ENCODE results near the gene PGM1. TPM values are rescaled to one million over a fixed set of nuclear protein-coding genes. Genes with fewer than 3 reads are reported as not detected.

The PGM1 gene
- total RNA-seq, 1 experiment from 2014 or later: 124 TPM

- H2AFZ ChIP-seq (ENCODE audit: low read length): no peak overlapping the region
- H3K27me3 ChIP-seq (ENCODE audit: low read length): no peaks in the 10 kb centered on the region
- intact Hi-C loops (cut with micrococcal nuclease): loop anchor here (5.0 to 10.0 kb wide), 3 partner anchors 153 to 543 kb away; partner anchors contain the start of gene ROR1
- no peaks in the 10 kb centered on the region for H3K36me3 ChIP-seq (ENCODE audit: low read depth, low read length)
- no peaks in the 10 kb centered on the region for H3K9me2 ChIP-seq (replicated peaks; ENCODE audit: low read length)
- no peak overlapping the region for H3K9ac ChIP-seq (ENCODE audit: low read length)
- no peaks in the 10 kb centered on the region for H3F3A ChIP-seq (ENCODE audit: low read length, unreplicated experiment)
- peaks cover 5% of the 10 kb centered on the region; the same call in 1 of the 2 replicates for H3K4me1 ChIP-seq (ENCODE audit: insufficient read depth, low read length)
- ChIA-PET POLR2A (ENCODE audit: unreplicated experiment) (no interaction called here), CTCF (no interaction called here)
- BruUV-seq (replicated peaks): no TSS peak
- H3K79me2 ChIP-seq (ENCODE audit: low read length): peaks cover 17% of the 10 kb centered on the region; the same call in 1 of the 2 replicates
- ATAC-seq (no peak), DNase-seq (no peak)
- TF ChIP-seq CTCF (conservative IDR thresholded peaks at IDR 0.05; ENCODE audit: low read depth, low read length): no peak
- no peak for TF ChIP-seq EZH2phosphoT487 (IDR thresholded peaks at IDR 0.05; ENCODE audit: borderline replicate concordance, low read length)
- TF ChIP-seq EZH2 (IDR thresholded peaks at IDR 0.05; ENCODE audit: low read length, unreplicated experiment): no peak
- H4K20me1 ChIP-seq (ENCODE audit: low read length): no peaks in the 10 kb centered on the region
- no peak overlapping the region for H3K4me3 ChIP-seq (ENCODE audit: low read length)
- H3K27ac ChIP-seq (ENCODE audit: low read length): no peak overlapping the region
- H3K4me2 ChIP-seq (ENCODE audit: low read length): no peak overlapping the region
- no peaks in the 10 kb centered on the region for H3K9me3 ChIP-seq (ENCODE audit: low read length)
Observed at GRCh38 chr1:63619558-63619957, 26.3 kb downstream of the PGM1 start.

- intact Hi-C loops (cut with micrococcal nuclease): no loop called here
- ATAC-seq (no peak), DNase-seq (no peak)
- Histone ChIP-seq H3K4me2 (ENCODE audit: low read length) (no peak overlapping the region), H3K9ac (ENCODE audit: low read length) (no peak overlapping the region), H3K27me3 (ENCODE audit: low read length) (no peaks in the 10 kb centered on the region), H3F3A (ENCODE audit: low read length, unreplicated experiment) (no peaks in the 10 kb centered on the region), H3K9me2 (replicated peaks; ENCODE audit: low read length) (no peaks in the 10 kb centered on the region), H4K20me1 (ENCODE audit: low read length) (no peaks in the 10 kb centered on the region), H3K36me3 (ENCODE audit: low read depth, low read length) (no peaks in the 10 kb centered on the region), H3K27ac (ENCODE audit: low read length) (no peak overlapping the region), H3K79me2 (ENCODE audit: low read length) (peaks cover 22% of the 10 kb centered on the region; the same call in 1 of the 2 replicates), H2AFZ (ENCODE audit: low read length) (no peak overlapping the region), H3K9me3 (ENCODE audit: low read length) (no peaks in the 10 kb centered on the region), H3K4me1 (ENCODE audit: insufficient read depth, low read length) (peaks cover 12% of the 10 kb centered on the region; the same call in 1 of the 2 replicates), H3K4me3 (ENCODE audit: low read length) (no peak overlapping the region)
- TF ChIP-seq EZH2phosphoT487 (IDR thresholded peaks at IDR 0.05; ENCODE audit: borderline replicate concordance, low read length): no peak
- TF ChIP-seq CTCF (conservative IDR thresholded peaks at IDR 0.05; ENCODE audit: low read depth, low read length): no peak
- no peak for TF ChIP-seq EZH2 (IDR thresholded peaks at IDR 0.05; ENCODE audit: low read length, unreplicated experiment)
- ChIA-PET POLR2A (ENCODE audit: unreplicated experiment) (no interaction called here), CTCF (no interaction called here)
- no TSS peak for BruUV-seq (replicated peaks)
Observed at GRCh38 chr1:63620671-63621070, 27.5 kb downstream of the PGM1 start.

GRCh38 chr1:63621075-63621474 is 27.9 kb downstream of the PGM1 start:
- Histone ChIP-seq H3K36me3 (ENCODE audit: low read depth, low read length) (no peaks in the 10 kb centered on the region), H3K4me2 (ENCODE audit: low read length) (no peak overlapping the region), H3K9me3 (ENCODE audit: low read length) (no peaks in the 10 kb centered on the region), H3K4me3 (ENCODE audit: low read length) (no peak overlapping the region), H3K9ac (ENCODE audit: low read length) (no peak overlapping the region), H3K79me2 (ENCODE audit: low read length) (peaks cover 21% of the 10 kb centered on the region; the same call in 1 of the 2 replicates), H3K4me1 (ENCODE audit: insufficient read depth, low read length) (peaks cover 10% of the 10 kb centered on the region; the same call in 1 of the 2 replicates), H4K20me1 (ENCODE audit: low read length) (no peaks in the 10 kb centered on the region), H3F3A (ENCODE audit: low read length, unreplicated experiment) (no peaks in the 10 kb centered on the region), H3K9me2 (replicated peaks; ENCODE audit: low read length) (no peaks in the 10 kb centered on the region), H2AFZ (ENCODE audit: low read length) (no peak overlapping the region), H3K27ac (ENCODE audit: low read length) (no peak overlapping the region), H3K27me3 (ENCODE audit: low read length) (no peaks in the 10 kb centered on the region)
- CTCF ChIA-PET: no interaction called here
- POLR2A ChIA-PET (ENCODE audit: unreplicated experiment): no interaction called here
- ATAC-seq: no peak
- intact Hi-C loops (cut with micrococcal nuclease): no loop called here
- TF ChIP-seq CTCF (conservative IDR thresholded peaks at IDR 0.05; ENCODE audit: low read depth, low read length) (no peak), EZH2 (IDR thresholded peaks at IDR 0.05; ENCODE audit: low read length, unreplicated experiment) (no peak)
- DNase-seq: no peak
- no TSS peak for BruUV-seq (replicated peaks)

All from PC-3 (cell line).